ENCODE results near the gene RPL3.

Gene RPL3

DNA sequence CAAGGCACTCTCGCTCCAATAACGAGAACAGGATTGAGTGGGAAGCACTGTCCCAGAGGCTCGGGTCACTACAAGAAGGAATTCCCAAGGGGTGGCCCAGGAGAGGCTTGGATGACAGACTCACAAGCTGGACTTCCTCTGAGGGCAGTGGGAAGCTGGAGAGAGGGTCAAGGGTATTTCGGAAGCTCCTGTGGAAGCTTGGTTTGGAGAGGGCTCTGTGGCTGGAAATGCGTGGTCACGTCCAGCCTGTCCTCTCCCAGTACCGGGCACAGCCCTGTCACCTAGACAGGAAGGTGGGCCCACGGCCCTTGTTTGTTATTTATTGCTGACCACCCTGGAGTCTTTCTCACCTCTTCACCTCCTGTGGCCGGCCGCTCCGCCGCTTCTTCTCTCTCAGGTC lies 35.7 kb upstream of the RPL3 start:
- TF ChIP-seq, protein P1, sequence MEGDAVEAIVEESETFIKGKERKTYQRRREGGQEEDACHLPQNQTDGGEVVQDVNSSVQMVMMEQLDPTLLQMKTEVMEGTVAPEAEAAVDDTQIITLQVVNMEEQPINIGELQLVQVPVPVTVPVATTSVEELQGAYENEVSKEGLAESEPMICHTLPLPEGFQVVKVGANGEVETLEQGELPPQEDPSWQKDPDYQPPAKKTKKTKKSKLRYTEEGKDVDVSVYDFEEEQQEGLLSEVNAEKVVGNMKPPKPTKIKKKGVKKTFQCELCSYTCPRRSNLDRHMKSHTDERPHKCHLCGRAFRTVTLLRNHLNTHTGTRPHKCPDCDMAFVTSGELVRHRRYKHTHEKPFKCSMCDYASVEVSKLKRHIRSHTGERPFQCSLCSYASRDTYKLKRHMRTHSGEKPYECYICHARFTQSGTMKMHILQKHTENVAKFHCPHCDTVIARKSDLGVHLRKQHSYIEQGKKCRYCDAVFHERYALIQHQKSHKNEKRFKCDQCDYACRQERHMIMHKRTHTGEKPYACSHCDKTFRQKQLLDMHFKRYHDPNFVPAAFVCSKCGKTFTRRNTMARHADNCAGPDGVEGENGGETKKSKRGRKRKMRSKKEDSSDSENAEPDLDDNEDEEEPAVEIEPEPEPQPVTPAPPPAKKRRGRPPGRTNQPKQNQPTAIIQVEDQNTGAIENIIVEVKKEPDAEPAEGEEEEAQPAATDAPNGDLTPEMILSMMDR (IDR thresholded peaks at IDR 0.05) = no peak
- Histone ChIP-seq H3K27ac (no peak overlapping the region), H3K4me1 (peaks cover 0 to 19% (median 6%) of the 10 kb centered on the region in 4 donors), H3K4me3 (no peak overlapping the region), H3K36me3 (peaks cover 0 to 3% (median 0%) of the 10 kb centered on the region in 3 donors), H3K27me3 (peaks cover 0 to 20% of the 10 kb centered on the region in 2 donors), H3K9me3 (no peaks in the 10 kb centered on the region)
- no peak for DNase-seq
- intact Hi-C loops (cut with DNase I; ENCODE audit: low total_unique reads) = no loop called here

- Histone ChIP-seq H3K27me3 (peaks cover 0 to 31% of the 10 kb centered on the region in 2 donors), H3K36me3 (no peaks in the 10 kb centered on the region), H3K4me3 (no peak overlapping the region), H3K4me1 (peaks cover 0 to 28% (median 11%) of the 10 kb centered on the region in 4 donors), H3K27ac (no peak overlapping the region), H3K9me3 (no peaks in the 10 kb centered on the region)
- DNase-seq = no peak
- intact Hi-C loops (cut with DNase I; ENCODE audit: low total_unique reads) = no loop called here
- TF ChIP-seq, protein P1 (IDR thresholded peaks at IDR 0.05) = no peak
Measured at GRCh38 chr22:39353346-39353745, 33.9 kb upstream of the RPL3 start.

- TF ChIP-seq, protein P1 (IDR thresholded peaks at IDR 0.05) = no peak
Measured at GRCh38 chr22:39352306-39352891, 33.0 kb upstream of the RPL3 start.

GRCh38 chr22:39351689-39352214 lies 32.3 kb upstream of the RPL3 start:
- TF ChIP-seq, protein P1 (IDR thresholded peaks at IDR 0.05) = no peak
- H3K9me3 ChIP-seq = no peaks in the 10 kb centered on the region
- peaks cover 0 to 32% of the 10 kb centered on the region in 2 donors for H3K27me3 ChIP-seq
- intact Hi-C loops (cut with DNase I; ENCODE audit: low total_unique reads) = no loop called here
- no peak overlapping the region for H3K27ac ChIP-seq
- no peak for DNase-seq
- H3K36me3 ChIP-seq = no peaks in the 10 kb centered on the region
- peaks cover 0 to 28% (median 11%) of the 10 kb centered on the region in 4 donors for H3K4me1 ChIP-seq
- no peak overlapping the region for H3K4me3 ChIP-seq

More at GRCh38 chr22:39352306-39352891, 33.0 kb upstream of the RPL3 start:
- Histone ChIP-seq H3K27ac (no peak overlapping the region), H3K4me1 (peaks cover 0 to 28% (median 11%) of the 10 kb centered on the region in 4 donors), H3K36me3 (no peaks in the 10 kb centered on the region), H3K27me3 (peaks cover 0 to 32% of the 10 kb centered on the region in 2 donors), H3K9me3 (no peaks in the 10 kb centered on the region), H3K4me3 (no peak overlapping the region)
- intact Hi-C loops (cut with DNase I; ENCODE audit: low total_unique reads) = no loop called here
- no peak for DNase-seq

DNA sequence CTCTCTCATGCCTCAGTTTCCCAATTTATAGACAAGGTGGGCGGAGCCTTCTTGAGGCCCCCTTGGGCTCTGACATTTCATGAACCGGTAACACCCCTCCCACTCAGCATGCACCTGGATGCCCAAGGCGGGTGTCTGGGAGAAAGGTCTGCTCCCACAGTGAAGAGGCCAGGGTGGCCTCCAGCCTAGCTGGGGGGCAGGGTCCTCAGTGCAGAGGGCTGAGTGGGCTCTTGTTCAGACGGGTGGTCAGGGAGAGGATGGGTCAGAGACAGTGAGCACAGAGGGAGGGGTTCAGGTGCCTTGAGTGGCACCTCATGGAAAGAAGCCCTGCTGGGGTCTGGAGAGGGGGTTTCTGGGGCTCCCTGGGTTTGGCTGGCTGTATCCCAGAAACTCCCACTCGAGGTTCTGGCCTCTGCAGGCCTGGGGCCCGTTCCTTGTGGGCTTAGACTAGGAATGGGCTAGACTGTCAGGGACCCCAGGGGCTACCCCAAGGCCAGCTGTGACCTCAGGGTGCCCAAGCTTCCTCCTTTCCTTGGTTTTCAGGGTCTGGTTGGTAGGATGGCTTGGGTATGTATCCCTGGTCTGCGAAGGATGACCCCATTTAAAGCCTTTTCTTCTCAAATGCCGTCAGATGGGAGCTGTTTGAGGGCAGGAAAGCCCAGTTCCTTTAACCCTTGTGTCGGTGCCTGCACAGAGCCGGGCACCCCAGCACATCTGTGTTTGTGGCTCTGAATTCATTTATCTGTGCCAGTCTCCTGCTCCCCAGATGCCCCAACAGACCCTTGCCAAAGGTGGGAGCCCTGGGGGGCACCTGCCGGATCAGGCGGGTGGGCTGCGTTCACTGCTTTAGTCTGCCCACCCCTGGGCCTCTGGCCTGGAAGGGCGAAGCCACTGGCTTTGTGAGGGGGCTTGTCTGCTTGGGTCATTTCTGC lies 31.6 kb upstream of the RPL3 start:
- no peaks in the 10 kb centered on the region for H3K9me3 ChIP-seq
- no peaks in the 10 kb centered on the region for H3K36me3 ChIP-seq
- intact Hi-C loops (cut with DNase I; ENCODE audit: low total_unique reads) = no loop called here
- H3K27ac ChIP-seq = no peak overlapping the region
- TF ChIP-seq, protein P1 (IDR thresholded peaks at IDR 0.05) = no peak
- H3K4me1 ChIP-seq = peaks cover 0 to 28% (median 11%) of the 10 kb centered on the region in 4 donors
- H3K27me3 ChIP-seq = peaks cover 0 to 32% of the 10 kb centered on the region in 2 donors
- peak overlapping the region in 1 of 2 donors; percentile 56 for H3K4me3 ChIP-seq
- no peak for DNase-seq
